Hepatocyte (in vitro differentiated cells): Measurements from ENCODE around the gene SCFD2.

Experiments
- CTCF ChIP-seq: fragments of 200-600 bp; sonication (generic); IDR thresholded peaks from 2 replicates; pipeline ENCODE4 v1.5.1; 2016; ENCODE audit warnings: antibody characterized with exemption, mild to moderate bottlenecking; ENCODE audit not compliant: poor library complexity
- EZH2phosphoT487 ChIP-seq: fragments of 200-600 bp; sonication (generic); IDR thresholded peaks from one replicate; pipeline ENCODE4 v1.6.1; 2018; ENCODE audit warnings: antibody characterized with exemption, mild to moderate bottlenecking, low read depth, moderate library complexity; ENCODE audit not compliant: unreplicated experiment, severe bottlenecking

- TF ChIP-seq CTCF, result no peak
- TF ChIP-seq EZH2phosphoT487, result no peak
These were observed 308.2 kb downstream of the SCFD2 start for GRCh38 chr4:53057679-53058078.
